Neural cell (in vitro differentiated cells): ENCODE data around the gene SRC.

ENCODE experiments used
- EP300 ChIP-seq: fragments of 450-650 bp; conservative IDR thresholded peaks from 2 replicates; pipeline ENCODE4 v1.6.1; 2014; ENCODE audit warnings: antibody characterized with exemption, mild to moderate bottlenecking, moderate library complexity; ENCODE audit not compliant: poor library complexity, severe bottlenecking
- EZH2 ChIP-seq: fragments of 200-600, 300-800 bp; shearing (Covaris generic), sonication (generic); IDR thresholded peaks from 2 replicates; pipeline ENCODE4 v1.6.1; 2014; ENCODE audit warnings: antibody characterized with exemption, low read length, borderline replicate concordance, mild to moderate bottlenecking; ENCODE audit not compliant: insufficient read depth, poor library complexity, severe bottlenecking
- POLR2AphosphoS5 ChIP-seq: IDR thresholded peaks from 2 replicates; pipeline ENCODE4 v1.6.1; 2012
- RAD21 ChIP-seq: fragments of 450-650 bp; conservative IDR thresholded peaks from 2 replicates; pipeline ENCODE4 v1.6.1; 2014; ENCODE audit warnings: antibody characterized with exemption, mild to moderate bottlenecking, moderate library complexity
- SMC3 ChIP-seq: fragments of 450-650 bp; conservative IDR thresholded peaks from 2 replicates; pipeline ENCODE4 v1.6.1; 2014; ENCODE audit warnings: antibody characterized with exemption, mild to moderate bottlenecking, moderate library complexity; ENCODE audit not compliant: poor library complexity
- TAF1 ChIP-seq: IDR thresholded peaks from 2 replicates; pipeline ENCODE4 v1.6.1; 2012; ENCODE audit warnings: low read depth
- TF ChIP-seq, protein P1 (sequence below): fragments of 450-650 bp; IDR thresholded peaks from 2 replicates; pipeline ENCODE4 v1.5.1; 2014; ENCODE audit warnings: antibody characterized with exemption, mild to moderate bottlenecking, moderate library complexity; ENCODE audit not compliant: poor library complexity, severe bottlenecking

DNA sequence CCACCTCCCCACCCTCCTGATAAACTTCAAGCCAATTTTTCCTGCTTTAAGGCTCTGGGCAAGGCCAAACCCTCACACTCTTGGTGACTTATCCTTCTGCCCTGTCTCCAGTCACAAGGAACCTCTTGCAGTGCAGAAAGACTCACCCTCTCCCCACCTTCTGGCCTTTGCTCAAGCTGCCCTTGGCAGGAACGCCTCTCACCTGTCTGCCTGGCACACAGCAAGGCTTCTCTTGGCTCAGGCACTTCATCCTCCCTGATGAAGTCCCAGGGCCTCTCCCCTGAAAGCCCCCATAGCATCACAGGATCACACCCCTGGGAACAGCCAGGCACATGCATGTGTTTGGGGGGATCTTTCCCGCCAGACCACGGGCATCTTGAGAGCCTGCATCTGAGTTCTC, 106.3 kb downstream of the SRC start:
- TF ChIP-seq, protein P1, sequence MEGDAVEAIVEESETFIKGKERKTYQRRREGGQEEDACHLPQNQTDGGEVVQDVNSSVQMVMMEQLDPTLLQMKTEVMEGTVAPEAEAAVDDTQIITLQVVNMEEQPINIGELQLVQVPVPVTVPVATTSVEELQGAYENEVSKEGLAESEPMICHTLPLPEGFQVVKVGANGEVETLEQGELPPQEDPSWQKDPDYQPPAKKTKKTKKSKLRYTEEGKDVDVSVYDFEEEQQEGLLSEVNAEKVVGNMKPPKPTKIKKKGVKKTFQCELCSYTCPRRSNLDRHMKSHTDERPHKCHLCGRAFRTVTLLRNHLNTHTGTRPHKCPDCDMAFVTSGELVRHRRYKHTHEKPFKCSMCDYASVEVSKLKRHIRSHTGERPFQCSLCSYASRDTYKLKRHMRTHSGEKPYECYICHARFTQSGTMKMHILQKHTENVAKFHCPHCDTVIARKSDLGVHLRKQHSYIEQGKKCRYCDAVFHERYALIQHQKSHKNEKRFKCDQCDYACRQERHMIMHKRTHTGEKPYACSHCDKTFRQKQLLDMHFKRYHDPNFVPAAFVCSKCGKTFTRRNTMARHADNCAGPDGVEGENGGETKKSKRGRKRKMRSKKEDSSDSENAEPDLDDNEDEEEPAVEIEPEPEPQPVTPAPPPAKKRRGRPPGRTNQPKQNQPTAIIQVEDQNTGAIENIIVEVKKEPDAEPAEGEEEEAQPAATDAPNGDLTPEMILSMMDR: no peak
- TF ChIP-seq EZH2 (no peak), RAD21 (no peak), EP300 (no peak), SMC3 (no peak), POLR2AphosphoS5 (no peak), TAF1 (no peak)
